ENCODE results near the gene CFAP46. TPM values are rescaled to one million over a fixed set of nuclear protein-coding genes. Genes with fewer than 3 reads are reported as not detected.

CFAP46 gene
- polyA plus RNA-seq, 1 of the 3 experiments (the other 2 are of a cell fraction), result 3.9 TPM

GRCh38 chr10:132913559-132914115, 28.7 kb downstream of the CFAP46 start:
- Histone ChIP-seq H3F3A (replicated peaks; ENCODE audit: insufficient read depth) (no peaks in the 10 kb centered on the region), H3K79me2 (ENCODE audit: insufficient read depth) (no peaks in the 10 kb centered on the region), H4K20me1 (ENCODE audit: insufficient read depth) (no peaks in the 10 kb centered on the region), H3K4me1 (ENCODE audit: control insufficient read depth in 1 of 2, insufficient read depth in 2 of 2, low read depth in 1 of 2, low read length in 1 of 2) (no peaks in the 10 kb centered on the region; a peak in 1 of 4 replicates), H3K36me3 (replicated peaks in 1 of 2; ENCODE audit: control insufficient read depth in 1 of 2, insufficient read depth in 2 of 2, low read length in 1 of 2) (no peaks in the 10 kb centered on the region), H3K9me3 (no peaks in the 10 kb centered on the region), H3K9me2 (no peaks in the 10 kb centered on the region), H3K27ac (ENCODE audit: low read depth in 2 of 2, low read length in 1 of 2) (no peak overlapping the region), H3K4me2 (no peak overlapping the region), H2AFZ (ENCODE audit: low read depth) (no peak overlapping the region), H3K9ac (no peak overlapping the region), H3K4me3 (ENCODE audit: low read depth in 2 of 2, low read length in 1 of 2) (no peak overlapping the region), H3K27me3 (ENCODE audit: insufficient read depth) (no peaks in the 10 kb centered on the region)
- no peak for DNase-seq
- CTCF ChIA-PET, result no interaction called here
- POLR2A ChIA-PET, result no interaction called here
- no peak for TF ChIP-seq TAF1 (IDR thresholded peaks at IDR 0.05; ENCODE audit: borderline replicate concordance, low read depth, low read length)
- TF ChIP-seq IRF3 (IDR thresholded peaks at IDR 0.05; ENCODE audit: low read depth, low read length), result no peak
- no peak for TF ChIP-seq FOSL2 (IDR thresholded peaks at IDR 0.05; ENCODE audit: borderline replicate concordance, low read depth)
- no peak for TF ChIP-seq RFX5 (IDR thresholded peaks at IDR 0.05; ENCODE audit: low read length)
- no peak for TF ChIP-seq PBX3 (IDR thresholded peaks at IDR 0.05)
- TF ChIP-seq JUND (IDR thresholded peaks at IDR 0.05), result no peak
- no peak for TF ChIP-seq USF2 (IDR thresholded peaks at IDR 0.05; ENCODE audit: borderline replicate concordance, low read depth, low read length)
- TF ChIP-seq TCF12 (IDR thresholded peaks at IDR 0.05), result no peak
- TF ChIP-seq ELF1 (IDR thresholded peaks at IDR 0.05), result no peak
- no peak for TF ChIP-seq RAD21 (IDR thresholded peaks at IDR 0.05; ENCODE audit: low read length)
- TF ChIP-seq REST (IDR thresholded peaks at IDR 0.05; ENCODE audit: low read depth, low read length), result no peak
- WGBS (ENCODE audit: low lambda C conversion rate), result 81% methylated on average over 24 of the region's 26 CpGs
